ENCODE measurements around the gene RRP12.
"Not testable (repeated sequence)": the region's sequence is repeated elsewhere in the genome, so short reads cannot be mapped to it uniquely, and the experiment has no call there.

The RRP12 gene

DNA sequence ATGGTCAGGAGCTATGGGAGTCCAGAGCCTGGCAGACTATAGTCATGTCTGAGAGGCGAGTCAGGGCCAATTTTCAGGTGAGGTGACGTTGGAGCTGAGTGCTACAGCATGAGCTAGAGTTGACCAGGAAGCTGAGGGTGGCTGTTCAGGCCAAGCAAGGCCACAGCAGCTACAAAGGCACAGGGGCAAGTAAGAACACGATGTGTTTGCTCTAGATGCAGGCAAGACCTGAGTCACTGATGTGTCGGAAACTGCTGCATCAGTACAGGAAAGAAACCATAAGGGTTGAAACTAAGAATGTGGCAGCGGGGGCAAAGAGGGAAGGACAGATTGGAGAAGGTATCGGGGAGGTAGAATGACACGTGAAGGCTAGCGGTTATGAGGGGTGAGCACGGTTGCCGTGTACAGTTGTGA is 11.8 kb upstream of the RRP12 start:
- H3K27me3 ChIP-seq: no peaks in the 10 kb centered on the region
- H3K4me3 ChIP-seq: no peak overlapping the region
- no peaks in the 10 kb centered on the region for H3K4me1 ChIP-seq
- TF ChIP-seq, protein P1, sequence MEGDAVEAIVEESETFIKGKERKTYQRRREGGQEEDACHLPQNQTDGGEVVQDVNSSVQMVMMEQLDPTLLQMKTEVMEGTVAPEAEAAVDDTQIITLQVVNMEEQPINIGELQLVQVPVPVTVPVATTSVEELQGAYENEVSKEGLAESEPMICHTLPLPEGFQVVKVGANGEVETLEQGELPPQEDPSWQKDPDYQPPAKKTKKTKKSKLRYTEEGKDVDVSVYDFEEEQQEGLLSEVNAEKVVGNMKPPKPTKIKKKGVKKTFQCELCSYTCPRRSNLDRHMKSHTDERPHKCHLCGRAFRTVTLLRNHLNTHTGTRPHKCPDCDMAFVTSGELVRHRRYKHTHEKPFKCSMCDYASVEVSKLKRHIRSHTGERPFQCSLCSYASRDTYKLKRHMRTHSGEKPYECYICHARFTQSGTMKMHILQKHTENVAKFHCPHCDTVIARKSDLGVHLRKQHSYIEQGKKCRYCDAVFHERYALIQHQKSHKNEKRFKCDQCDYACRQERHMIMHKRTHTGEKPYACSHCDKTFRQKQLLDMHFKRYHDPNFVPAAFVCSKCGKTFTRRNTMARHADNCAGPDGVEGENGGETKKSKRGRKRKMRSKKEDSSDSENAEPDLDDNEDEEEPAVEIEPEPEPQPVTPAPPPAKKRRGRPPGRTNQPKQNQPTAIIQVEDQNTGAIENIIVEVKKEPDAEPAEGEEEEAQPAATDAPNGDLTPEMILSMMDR (IDR thresholded peaks at IDR 0.05): no peak
- H3K27ac ChIP-seq: no peak overlapping the region
- DNase-seq: no peak
- H3K9me3 ChIP-seq: no peaks in the 10 kb centered on the region
- no peaks in the 10 kb centered on the region for H3K36me3 ChIP-seq
- intact Hi-C loops (cut with DNase I; ENCODE audit: low total_unique reads): no loop called here

DNA sequence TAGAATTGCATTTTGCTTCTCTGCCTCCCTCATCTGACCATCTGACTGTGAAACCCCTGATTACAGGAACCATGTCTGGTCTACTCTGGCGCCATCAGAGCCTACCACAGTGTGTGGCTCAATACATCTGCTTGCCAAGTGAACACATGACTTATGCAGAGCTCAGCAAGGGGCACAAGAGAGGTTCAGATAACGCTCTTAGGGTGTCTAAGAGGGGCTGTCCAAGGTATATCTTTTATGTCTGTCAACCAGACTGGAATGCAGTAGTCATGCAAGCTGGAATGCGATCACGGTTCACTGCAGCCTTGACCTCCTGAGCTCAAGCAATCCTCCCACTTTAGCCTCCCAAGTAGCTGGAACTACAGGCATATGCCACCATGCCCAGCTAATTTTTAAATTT is 10.3 kb upstream of the RRP12 start:
- Histone ChIP-seq H3K4me1 (peaks cover 0 to 8% (median 5%) of the 10 kb centered on the region in 4 donors), H3K36me3 (no peaks in the 10 kb centered on the region), H3K4me3 (no peak overlapping the region), H3K27ac (no peak overlapping the region), H3K9me3 (no peaks in the 10 kb centered on the region), H3K27me3 (no peaks in the 10 kb centered on the region)
- TF ChIP-seq, protein P1 (IDR thresholded peaks at IDR 0.05): no peak
- DNase-seq: no peak
- intact Hi-C loops (cut with DNase I; ENCODE audit: low total_unique reads): no loop called here

DNA sequence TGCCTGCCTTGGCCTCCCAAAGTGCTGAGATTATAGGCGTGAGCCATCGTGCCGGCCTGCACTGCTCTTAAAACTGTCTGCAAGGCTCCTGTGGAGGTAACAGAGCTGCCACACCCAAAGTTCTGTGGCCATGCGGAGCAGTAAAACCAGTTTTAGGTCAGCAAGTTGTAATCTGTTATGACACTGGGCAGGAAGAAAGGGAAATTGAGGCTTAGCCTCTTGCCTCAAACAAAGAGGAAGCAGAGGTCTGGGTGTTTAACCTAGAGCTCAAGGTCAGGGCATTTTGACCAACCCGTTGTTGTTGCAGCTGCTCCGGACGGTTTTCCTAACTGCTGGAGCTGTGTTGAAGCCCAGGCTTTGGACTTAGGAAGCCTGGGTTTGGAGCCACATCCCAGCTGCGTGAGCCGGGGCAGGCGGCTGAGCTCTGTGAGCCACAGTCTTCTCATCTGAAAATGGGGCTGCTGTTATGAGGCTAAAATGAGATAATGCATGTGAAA is 7.4 kb upstream of the RRP12 start:
- Histone ChIP-seq H3K36me3 (no peaks in the 10 kb centered on the region), H3K27me3 (no peaks in the 10 kb centered on the region), H3K9me3 (no peaks in the 10 kb centered on the region), H3K27ac (no peak overlapping the region), H3K4me3 (no peak overlapping the region), H3K4me1 (peaks cover 0 to 8% (median 5%) of the 10 kb centered on the region in 4 donors)
- TF ChIP-seq, protein P1 (IDR thresholded peaks at IDR 0.05): no peak
- DNase-seq: no peak
- intact Hi-C loops (cut with DNase I; ENCODE audit: low total_unique reads): no loop called here

DNA sequence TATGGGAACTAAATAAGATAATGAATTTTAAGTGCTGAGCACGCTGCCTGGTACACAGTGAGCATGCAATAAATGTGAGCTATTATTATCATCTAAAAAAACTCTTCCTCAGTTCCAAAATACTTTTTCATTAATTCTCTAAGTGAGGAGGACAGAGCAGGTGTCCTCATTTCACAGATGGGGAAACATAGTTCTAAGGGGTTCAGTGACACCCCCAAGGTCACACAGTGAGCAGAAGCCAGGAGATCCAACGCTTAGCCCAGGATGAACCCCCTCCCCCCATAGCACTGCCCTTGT is 6.8 kb upstream of the RRP12 start:
- no peaks in the 10 kb centered on the region for H3K27me3 ChIP-seq
- no peak overlapping the region for H3K4me3 ChIP-seq
- no peak for DNase-seq
- no peaks in the 10 kb centered on the region for H3K9me3 ChIP-seq
- H3K36me3 ChIP-seq: no peaks in the 10 kb centered on the region
- intact Hi-C loops (cut with DNase I; ENCODE audit: low total_unique reads): no loop called here
- TF ChIP-seq, protein P1 (IDR thresholded peaks at IDR 0.05): no peak
- H3K27ac ChIP-seq: no peak overlapping the region
- peaks cover 0 to 8% (median 5%) of the 10 kb centered on the region in 4 donors for H3K4me1 ChIP-seq

DNA sequence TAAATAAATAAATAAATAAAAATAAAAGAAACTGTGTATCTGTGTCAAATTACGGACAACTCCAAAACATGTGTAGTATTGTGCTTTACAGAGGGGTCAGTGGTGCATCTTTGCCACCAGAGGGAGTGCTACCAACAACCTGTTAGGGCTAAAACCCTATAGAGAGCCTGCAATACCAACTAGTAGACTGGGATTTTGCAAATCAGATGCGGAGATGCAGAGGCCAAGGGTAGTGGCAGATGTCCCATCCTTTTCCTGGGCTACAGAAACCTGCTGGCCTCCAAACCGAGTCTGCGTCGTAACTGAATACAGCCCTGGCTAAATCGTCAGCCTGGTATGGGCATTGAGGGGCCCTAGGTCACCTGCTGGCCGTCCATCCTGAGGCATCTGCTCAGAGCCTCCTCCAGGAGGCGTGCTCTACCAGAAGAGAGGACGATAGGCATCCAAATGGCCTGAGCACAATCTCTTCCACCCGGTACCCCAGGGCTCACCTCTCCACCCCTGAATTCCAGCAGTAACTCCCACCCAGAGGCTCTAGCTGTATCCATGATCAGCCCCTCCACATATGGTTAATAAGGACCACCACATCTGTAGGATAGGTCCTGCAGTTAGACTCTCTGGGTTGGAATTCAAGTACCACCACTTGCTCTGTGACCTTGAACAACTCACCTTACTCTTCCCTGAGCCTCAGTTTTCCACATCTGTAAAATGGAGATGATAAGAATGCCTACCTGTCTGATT is 6.2 kb upstream of the RRP12 start:
- Histone ChIP-seq H3K36me3 (no peaks in the 10 kb centered on the region), H3K27me3 (no peaks in the 10 kb centered on the region), H3K4me3 (no peak overlapping the region), H3K4me1 (peaks cover 0 to 8% (median 5%) of the 10 kb centered on the region in 4 donors), H3K9me3 (no peaks in the 10 kb centered on the region), H3K27ac (no peak overlapping the region)
- intact Hi-C loops (cut with DNase I; ENCODE audit: low total_unique reads): no loop called here
- TF ChIP-seq, protein P1 (IDR thresholded peaks at IDR 0.05): peak; percentile 69 to 85
- DNase-seq: no peak

DNA sequence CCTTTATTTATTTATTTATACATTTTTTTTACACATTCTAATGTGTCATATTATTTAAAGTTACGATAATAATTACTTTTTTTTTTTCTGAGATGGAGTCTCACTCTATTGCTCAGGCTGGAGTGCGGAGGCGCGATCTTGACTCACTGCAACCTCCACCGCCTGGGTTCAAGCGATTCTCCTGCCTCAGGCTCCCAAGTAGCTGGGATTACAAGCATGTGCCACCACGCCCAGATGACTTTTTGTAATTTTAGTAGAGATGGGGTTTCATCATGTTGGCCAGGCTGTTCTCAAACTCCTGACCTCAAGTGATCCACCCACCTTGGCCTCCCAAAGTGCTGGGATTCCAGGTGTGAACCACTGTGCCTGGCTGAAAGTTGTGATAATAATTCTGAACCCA is 5.3 kb upstream of the RRP12 start:
- H3K27ac ChIP-seq; DNase-seq; H3K36me3 ChIP-seq; H3K4me3 ChIP-seq; intact Hi-C loops (cut with DNase I; ENCODE audit: low total_unique reads); H3K27me3 ChIP-seq; H3K4me1 ChIP-seq; H3K9me3 ChIP-seq: not testable (repeated sequence)

Measured in tibial artery (tissue), 4 donors.